Caco-2 (cell line): ENCODE measurements around the gene PPP2R2D. TPM values are rescaled to one million over a fixed set of nuclear protein-coding genes. Genes with fewer than 3 reads are reported as not detected.

Experiments used
- BruUV-seq: library from RNA; stranded (reverse); fragments of 400-500 nt; replicated peaks from 2 replicates; lab custom pipeline; 2021; lab: Mats Ljungman, UMichigan
- CTCF ChIA-PET: fragments of 300-600 bp; sonication (Branson Sonifier 250); formaldehyde crosslinking; loops from one replicate; lab custom pipeline; 2022; ENCODE audit warnings: antibody characterized with exemption; lab: Charles Lee
- POLR2A ChIA-PET: fragments of 300-600 bp; sonication (Branson Sonifier 250); formaldehyde crosslinking; loops from one replicate; lab custom pipeline; 2022; ENCODE audit warnings: antibody characterized with exemption; lab: Charles Lee
- DNase-seq, 2 experiments: peaks; one replicate each; pipeline versions ENCODE4 v3.0.0 to v3.0.0-alpha.2; 2020 to 2022
- H3K27me3 ChIP-seq: replicated peaks from 2 replicates; pipeline ENCODE4 v1.6.0; 2011; ENCODE audit warnings: low read length; ENCODE audit not compliant: control insufficient read depth, insufficient read depth
- H3K36me3 ChIP-seq: 2 replicates; pipeline ENCODE4 v1.5.1; 2011; ENCODE audit warnings: low read length; ENCODE audit not compliant: control insufficient read depth, insufficient read depth
- H3K4me1 ChIP-seq: fragments of 250-450 bp; sonication (Bioruptor Pico); 2 replicates; pipeline ENCODE4 v1.5.1; 2020; ENCODE audit warnings: mild to moderate bottlenecking
- H3K4me3 ChIP-seq: 2 replicates; pipeline ENCODE4 v1.5.1; 2011; ENCODE audit warnings: low read depth, mild to moderate bottlenecking, control low read depth, low read length
- H3K9me3 ChIP-seq: fragments of 250-450 bp; sonication (Bioruptor Pico); 2 replicates; pipeline ENCODE4 v1.5.1; 2020; ENCODE audit warnings: mild to moderate bottlenecking, moderate library complexity
- H3K27ac Mint-ChIP-seq: one replicate; pipeline ENCODE4 v1.8.0; 2022; ENCODE audit warnings: mixed read lengths; ENCODE audit not compliant: unreplicated experiment
- H3K27me3 Mint-ChIP-seq: one replicate; pipeline ENCODE4 v1.8.0; 2022; ENCODE audit warnings: mixed read lengths; ENCODE audit not compliant: insufficient read depth, unreplicated experiment
- H3K36me3 Mint-ChIP-seq: one replicate; pipeline ENCODE4 v1.8.0; 2022; ENCODE audit warnings: mild to moderate bottlenecking, mixed read lengths; ENCODE audit not compliant: insufficient read depth, unreplicated experiment
- H3K4me1 Mint-ChIP-seq: one replicate; pipeline ENCODE4 v1.8.0; 2022; ENCODE audit warnings: low read depth, mixed read lengths; ENCODE audit not compliant: unreplicated experiment
- H3K4me3 Mint-ChIP-seq: one replicate; pipeline ENCODE4 v1.8.0; 2022; ENCODE audit warnings: mild to moderate bottlenecking, moderate library complexity, mixed read lengths; ENCODE audit not compliant: unreplicated experiment
- H3K9me3 Mint-ChIP-seq: one replicate; pipeline ENCODE4 v1.8.0; 2022; ENCODE audit warnings: mixed read lengths; ENCODE audit not compliant: unreplicated experiment
- intact Hi-C: fragments of 100-400 bp; cut with micrococcal nuclease; formaldehyde crosslinking; loops from one replicate; pipeline ENCODE4 v1.10.0; 2022; ENCODE audit not compliant: unreplicated experiment
- total RNA-seq: library from RNA; stranded (reverse); gene quantifications from 2 replicates; pipeline ENCODE4 v1.2.3, GENCODE V29; 2022
- TF ChIP-seq, protein P1 (sequence below), 2 experiments: fragments of 200-600 bp in 1 of 2; IDR thresholded peaks; 1 replicate in 1 of 2; 2 replicates in 1 of 2; pipeline versions ENCODE4 v1.5.1 to v1.8.0; 2011 to 2022; ENCODE audit warnings: antibody characterized with exemption in 1 of 2, control low read depth in 1 of 2, inconsistent platforms in 1 of 2, low read depth in 1 of 2, low read length in 1 of 2, mild to moderate bottlenecking in 1 of 2, moderate library complexity in 1 of 2; ENCODE audit not compliant: insufficient read depth in 1 of 2, severe bottlenecking in 1 of 2, unreplicated experiment in 1 of 2

Gene PPP2R2D
- total RNA-seq, 1 experiment from 2014 or later, result 34.4 TPM

DNA sequence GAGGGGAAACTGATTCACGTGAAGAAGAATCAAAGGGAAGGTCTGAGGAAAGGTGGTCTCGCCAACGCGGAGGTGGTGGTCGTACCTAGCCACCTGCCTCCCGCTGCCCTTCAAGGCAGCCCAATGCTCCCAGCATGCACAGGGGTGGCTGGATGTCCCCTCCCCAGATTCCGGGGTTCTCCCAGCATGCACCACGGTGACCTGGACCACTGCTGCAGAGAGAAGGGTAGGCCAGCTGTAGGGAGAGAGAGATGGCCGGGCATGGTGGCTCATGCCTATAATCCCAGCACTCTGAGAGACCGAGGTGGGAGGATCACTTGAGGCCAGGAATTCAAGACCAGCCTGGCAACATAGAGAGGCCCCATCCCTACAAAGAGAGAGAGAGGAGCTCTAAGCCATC, 32.4 kb upstream of the PPP2R2D start:
- H3K27ac Mint-ChIP-seq, result no peak overlapping the region
- H3K4me3 Mint-ChIP-seq, result no peak overlapping the region
- DNase-seq, result peak in 1 of 2 experiments; percentile 12
- intact Hi-C loops, result no loop called here
- H3K27me3 Mint-ChIP-seq, result peaks cover 25% of the 10 kb centered on the region
- TF ChIP-seq, protein P1, sequence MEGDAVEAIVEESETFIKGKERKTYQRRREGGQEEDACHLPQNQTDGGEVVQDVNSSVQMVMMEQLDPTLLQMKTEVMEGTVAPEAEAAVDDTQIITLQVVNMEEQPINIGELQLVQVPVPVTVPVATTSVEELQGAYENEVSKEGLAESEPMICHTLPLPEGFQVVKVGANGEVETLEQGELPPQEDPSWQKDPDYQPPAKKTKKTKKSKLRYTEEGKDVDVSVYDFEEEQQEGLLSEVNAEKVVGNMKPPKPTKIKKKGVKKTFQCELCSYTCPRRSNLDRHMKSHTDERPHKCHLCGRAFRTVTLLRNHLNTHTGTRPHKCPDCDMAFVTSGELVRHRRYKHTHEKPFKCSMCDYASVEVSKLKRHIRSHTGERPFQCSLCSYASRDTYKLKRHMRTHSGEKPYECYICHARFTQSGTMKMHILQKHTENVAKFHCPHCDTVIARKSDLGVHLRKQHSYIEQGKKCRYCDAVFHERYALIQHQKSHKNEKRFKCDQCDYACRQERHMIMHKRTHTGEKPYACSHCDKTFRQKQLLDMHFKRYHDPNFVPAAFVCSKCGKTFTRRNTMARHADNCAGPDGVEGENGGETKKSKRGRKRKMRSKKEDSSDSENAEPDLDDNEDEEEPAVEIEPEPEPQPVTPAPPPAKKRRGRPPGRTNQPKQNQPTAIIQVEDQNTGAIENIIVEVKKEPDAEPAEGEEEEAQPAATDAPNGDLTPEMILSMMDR (IDR thresholded peaks at IDR 0.05; ENCODE audit: insufficient read depth in 1 of 2, low read depth in 1 of 2, low read length in 1 of 2, severe bottlenecking in 1 of 2, unreplicated experiment in 1 of 2), result no peak
- H3K4me3 ChIP-seq, result no peak overlapping the region
- H3K27me3 ChIP-seq, result no peaks in the 10 kb centered on the region
- H3K9me3 Mint-ChIP-seq, result peaks cover 8% of the 10 kb centered on the region
- no peaks in the 10 kb centered on the region for H3K36me3 ChIP-seq
- H3K36me3 Mint-ChIP-seq, result no peaks in the 10 kb centered on the region
- no peaks in the 10 kb centered on the region for H3K4me1 ChIP-seq
- CTCF ChIA-PET, result no interaction called here
- BruUV-seq, result no TSS peak
- H3K4me1 Mint-ChIP-seq, result no peaks in the 10 kb centered on the region
- POLR2A ChIA-PET, result no interaction called here
- peaks cover 5% of the 10 kb centered on the region; the same call in 1 of the 2 replicates for H3K9me3 ChIP-seq

DNA sequence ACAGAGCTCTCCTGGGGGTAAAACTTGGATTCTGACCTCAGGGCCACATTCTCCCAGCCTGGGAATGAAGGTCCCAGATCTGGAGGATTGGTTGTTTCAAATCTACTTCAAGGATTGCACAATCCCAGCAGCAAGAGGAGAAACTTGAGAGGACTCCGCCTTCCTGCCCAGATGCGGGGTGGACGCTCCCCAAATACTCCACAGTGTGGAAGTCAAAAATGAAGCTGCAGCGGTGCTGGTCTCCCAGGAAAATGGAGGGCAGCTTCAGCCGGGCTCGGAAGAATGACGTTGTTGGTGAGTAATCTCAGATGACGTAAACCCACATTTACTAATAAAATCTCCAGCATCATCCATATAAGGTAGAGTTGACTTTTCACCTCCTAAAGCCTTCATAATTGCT, 31.5 kb upstream of the PPP2R2D start:
- Mint-ChIP-seq H3K36me3 (no peaks in the 10 kb centered on the region), H3K27me3 (peaks cover 17% of the 10 kb centered on the region), H3K27ac (no peak overlapping the region), H3K9me3 (peaks cover 8% of the 10 kb centered on the region), H3K4me1 (peaks cover under 1% of the 10 kb centered on the region), H3K4me3 (no peak overlapping the region)
- CTCF ChIA-PET, result no interaction called here
- no peak for DNase-seq
- no TSS peak for BruUV-seq
- H3K4me3 ChIP-seq, result no peak overlapping the region
- TF ChIP-seq, protein P1 (IDR thresholded peaks at IDR 0.05; ENCODE audit: insufficient read depth in 1 of 2, low read depth in 1 of 2, low read length in 1 of 2, severe bottlenecking in 1 of 2, unreplicated experiment in 1 of 2), result no peak
- no peaks in the 10 kb centered on the region for H3K4me1 ChIP-seq
- POLR2A ChIA-PET, result no interaction called here
- intact Hi-C loops, result no loop called here
- peaks cover 5% of the 10 kb centered on the region; the same call in 1 of the 2 replicates for H3K9me3 ChIP-seq
- no peaks in the 10 kb centered on the region for H3K36me3 ChIP-seq
- H3K27me3 ChIP-seq, result no peaks in the 10 kb centered on the region

DNA sequence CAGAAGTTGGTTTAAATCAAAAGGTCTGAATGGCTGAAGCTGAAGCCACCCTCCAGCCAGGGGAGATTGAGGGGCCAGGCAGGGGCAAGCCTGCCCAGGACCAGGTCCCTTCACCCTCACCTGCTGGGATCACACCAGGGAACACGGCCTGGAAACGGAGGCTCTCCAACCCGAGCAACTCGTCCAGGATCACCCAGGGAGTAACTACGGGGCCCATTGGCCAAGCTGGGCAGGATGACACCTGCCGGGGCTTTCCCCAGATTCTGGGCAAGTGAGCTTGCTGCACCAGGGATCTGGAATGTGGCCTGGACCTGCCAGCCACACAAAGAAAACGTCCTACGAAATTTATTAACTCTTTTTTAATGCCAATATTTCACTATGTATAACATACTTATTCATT, 30.4 kb upstream of the PPP2R2D start:
- no peaks in the 10 kb centered on the region for H3K36me3 ChIP-seq
- Mint-ChIP-seq H3K4me1 (peaks cover 5% of the 10 kb centered on the region), H3K27ac (no peak overlapping the region), H3K9me3 (peaks cover 8% of the 10 kb centered on the region), H3K36me3 (no peaks in the 10 kb centered on the region), H3K27me3 (peaks cover 13% of the 10 kb centered on the region), H3K4me3 (no peak overlapping the region)
- peaks cover 5% of the 10 kb centered on the region; the same call in 1 of the 2 replicates for H3K9me3 ChIP-seq
- intact Hi-C loops, result loop anchor here (10.0 kb wide), 1 partner anchor 416 kb away; no protein-coding TSS in a partner anchor
- CTCF ChIA-PET, result no interaction called here
- no TSS peak for BruUV-seq
- H3K27me3 ChIP-seq, result no peaks in the 10 kb centered on the region
- no peak for DNase-seq
- no peak overlapping the region for H3K4me3 ChIP-seq
- TF ChIP-seq, protein P1 (IDR thresholded peaks at IDR 0.05; ENCODE audit: insufficient read depth in 1 of 2, low read depth in 1 of 2, low read length in 1 of 2, severe bottlenecking in 1 of 2, unreplicated experiment in 1 of 2), result no peak
- H3K4me1 ChIP-seq, result no peaks in the 10 kb centered on the region
- POLR2A ChIA-PET, result no interaction called here
